Muscle layer of duodenum (tissue), 2 donors: ENCODE measurements around the gene TBCE.
"Not testable (repeated sequence)": the region's sequence is repeated elsewhere in the genome, so short reads cannot be mapped to it uniquely, and the experiment has no call there.

Experiments
- H3K27ac ChIP-seq: one replicate; pipeline ENCODE4 v1.7.0; 2013; ENCODE audit warnings: mild to moderate bottlenecking, low read length
- H3K27me3 ChIP-seq: one replicate; pipeline ENCODE4 v1.7.0; 2013; ENCODE audit warnings: low read depth, mild to moderate bottlenecking, control low read depth, low read length
- H3K36me3 ChIP-seq, 2 donors: one replicate each; pipeline ENCODE4 v1.7.0; 2013; ENCODE audit warnings: low read length in 2 of 2, control low read depth in 1 of 2, mild to moderate bottlenecking in 1 of 2; ENCODE audit not compliant: insufficient read depth in 2 of 2, control insufficient read depth in 1 of 2
- H3K4me1 ChIP-seq, 2 donors: one replicate each; pipeline ENCODE4 v1.7.0; 2013; ENCODE audit warnings: low read length in 2 of 2, mild to moderate bottlenecking in 2 of 2, control low read depth in 1 of 2, moderate library complexity in 1 of 2; ENCODE audit not compliant: insufficient read depth in 2 of 2, control insufficient read depth in 1 of 2
- H3K4me3 ChIP-seq, 2 donors: one replicate each; pipeline ENCODE4 v1.7.0; 2013; ENCODE audit warnings: low read length in 2 of 2, low read depth in 1 of 2, mild to moderate bottlenecking in 1 of 2
- H3K9me3 ChIP-seq, 2 donors: one replicate each; pipeline ENCODE4 v1.7.0; 2013; ENCODE audit warnings: low read length in 2 of 2, control low read depth in 1 of 2, mild to moderate bottlenecking in 1 of 2; ENCODE audit not compliant: control insufficient read depth in 1 of 2
- donor health status: healthy.

TBCE gene

GRCh38 chr1:235457856-235458255, 90.6 kb downstream of the TBCE start:
- not testable (repeated sequence) for H3K4me1 ChIP-seq, H3K4me3 ChIP-seq, H3K27ac ChIP-seq, H3K9me3 ChIP-seq, H3K27me3 ChIP-seq
- peaks cover 15 to 18% of the 10 kb centered on the region in 2 donors for H3K36me3 ChIP-seq

GRCh38 chr1:235460770-235461169, 93.5 kb downstream of the TBCE start:
- Histone ChIP-seq H3K27me3 (no peaks in the 10 kb centered on the region), H3K36me3 (peaks cover 0 to 14% of the 10 kb centered on the region in 2 donors), H3K27ac (no peak overlapping the region), H3K4me3 (no peak overlapping the region), H3K4me1 (no peaks in the 10 kb centered on the region), H3K9me3 (no peaks in the 10 kb centered on the region)

GRCh38 chr1:235461954-235462353, 94.7 kb downstream of the TBCE start:
- Histone ChIP-seq H3K27me3 (no peaks in the 10 kb centered on the region), H3K27ac (no peak overlapping the region), H3K4me3 (no peak overlapping the region), H3K36me3 (peaks cover 0 to 14% of the 10 kb centered on the region in 2 donors), H3K4me1 (no peaks in the 10 kb centered on the region), H3K9me3 (no peaks in the 10 kb centered on the region)

GRCh38 chr1:235462832-235463231, 95.6 kb downstream of the TBCE start:
- H3K4me1 ChIP-seq, H3K27me3 ChIP-seq, H3K9me3 ChIP-seq, H3K27ac ChIP-seq, H3K4me3 ChIP-seq: not testable (repeated sequence)
- peaks cover 0 to 14% of the 10 kb centered on the region in 2 donors for H3K36me3 ChIP-seq

DNA sequence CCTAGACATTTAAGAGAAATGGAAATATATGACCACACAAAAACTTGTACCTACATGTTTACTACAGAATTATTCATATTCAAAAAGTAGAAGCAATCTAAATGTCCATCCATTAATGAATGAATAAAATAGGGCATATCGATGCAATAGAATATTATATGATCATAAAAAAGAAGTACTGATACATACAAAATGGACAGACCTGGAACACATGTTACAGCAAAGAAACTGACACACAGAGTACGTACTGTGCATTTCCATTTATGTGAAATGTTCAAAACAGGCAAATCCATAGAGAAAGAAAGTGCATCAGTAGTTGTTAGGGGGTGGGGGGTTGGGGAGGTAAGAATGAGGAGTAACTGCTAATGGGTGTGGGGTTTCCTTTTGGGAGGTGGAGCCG, 97.8 kb downstream of the TBCE start:
- peaks cover 0 to 9% of the 10 kb centered on the region in 2 donors for H3K36me3 ChIP-seq
- H3K27me3 ChIP-seq = no peaks in the 10 kb centered on the region
- no peaks in the 10 kb centered on the region for H3K4me1 ChIP-seq
- H3K27ac ChIP-seq = no peak overlapping the region
- H3K4me3 ChIP-seq = no peak overlapping the region
- no peaks in the 10 kb centered on the region for H3K9me3 ChIP-seq

GRCh38 chr1:235468004-235468403, 100.8 kb downstream of the TBCE start:
- Histone ChIP-seq H3K27me3 (no peaks in the 10 kb centered on the region), H3K27ac (no peak overlapping the region), H3K4me1 (no peaks in the 10 kb centered on the region), H3K36me3 (peaks cover 6 to 14% of the 10 kb centered on the region in 2 donors), H3K4me3 (no peak overlapping the region), H3K9me3 (no peaks in the 10 kb centered on the region)

DNA sequence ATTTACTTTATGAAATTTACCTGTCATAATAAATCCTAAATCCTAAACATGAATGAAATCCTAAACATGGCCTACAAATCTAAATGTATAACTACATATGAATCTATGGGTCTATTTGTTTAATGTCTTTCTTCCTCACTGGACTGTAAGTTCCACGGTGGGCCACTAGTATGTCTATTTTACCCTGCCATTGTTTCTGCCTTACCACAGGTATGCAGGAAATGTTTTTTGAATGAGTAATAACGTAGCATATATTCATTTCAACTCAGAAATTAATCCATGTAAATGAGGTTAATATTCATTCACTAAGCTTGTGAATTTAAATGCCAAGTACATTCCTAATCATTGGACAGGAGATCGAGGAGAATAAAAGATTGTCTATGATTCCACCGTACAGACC, 101.7 kb downstream of the TBCE start:
- Histone ChIP-seq H3K27me3 (no peaks in the 10 kb centered on the region), H3K36me3 (peaks cover 6 to 12% of the 10 kb centered on the region in 2 donors), H3K9me3 (no peaks in the 10 kb centered on the region), H3K4me1 (no peaks in the 10 kb centered on the region), H3K4me3 (no peak overlapping the region), H3K27ac (no peak overlapping the region)

DNA sequence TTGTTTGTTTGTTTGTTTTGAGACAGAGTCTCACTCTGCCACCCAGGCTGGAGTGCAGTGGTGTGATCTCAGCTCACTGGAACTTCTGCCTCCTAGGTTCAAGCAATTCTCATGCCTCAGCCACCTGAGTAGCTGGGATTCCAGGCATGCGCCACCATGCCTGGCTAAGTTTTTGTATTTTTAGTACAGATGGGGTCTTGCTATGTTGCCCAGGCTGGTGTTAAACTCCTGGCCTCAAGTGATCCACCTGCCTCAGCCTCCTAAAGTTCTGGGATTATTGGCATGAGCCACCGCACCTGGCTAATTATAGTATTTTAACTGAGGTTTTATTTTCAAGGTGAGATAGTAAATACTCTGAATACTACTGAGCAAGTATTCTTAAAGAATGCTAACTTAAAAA, 102.7 kb downstream of the TBCE start:
- H3K9me3 ChIP-seq, H3K27me3 ChIP-seq, H3K36me3 ChIP-seq: not testable (repeated sequence)

GRCh38 chr1:235470741-235471439, 103.7 kb downstream of the TBCE start:
- Histone ChIP-seq H3K36me3 (peaks cover 5 to 6% of the 10 kb centered on the region in 2 donors), H3K4me1 (no peaks in the 10 kb centered on the region), H3K9me3 (no peaks in the 10 kb centered on the region), H3K27ac (no peak overlapping the region), H3K4me3 (no peak overlapping the region), H3K27me3 (no peaks in the 10 kb centered on the region)

More for the DNA sequence above, 102.7 kb downstream of the TBCE start:
- not testable (repeated sequence) for H3K4me3 ChIP-seq, H3K27ac ChIP-seq, H3K4me1 ChIP-seq

- H3K27me3 ChIP-seq = no peaks in the 10 kb centered on the region
- H3K36me3 ChIP-seq = peaks cover 10 to 17% of the 10 kb centered on the region in 2 donors
- H3K4me3 ChIP-seq = no peak overlapping the region
- H3K27ac ChIP-seq = no peak overlapping the region
- H3K4me1 ChIP-seq = no peaks in the 10 kb centered on the region
- H3K9me3 ChIP-seq = no peaks in the 10 kb centered on the region
Measured at GRCh38 chr1:235473806-235474205, 106.6 kb downstream of the TBCE start.

DNA sequence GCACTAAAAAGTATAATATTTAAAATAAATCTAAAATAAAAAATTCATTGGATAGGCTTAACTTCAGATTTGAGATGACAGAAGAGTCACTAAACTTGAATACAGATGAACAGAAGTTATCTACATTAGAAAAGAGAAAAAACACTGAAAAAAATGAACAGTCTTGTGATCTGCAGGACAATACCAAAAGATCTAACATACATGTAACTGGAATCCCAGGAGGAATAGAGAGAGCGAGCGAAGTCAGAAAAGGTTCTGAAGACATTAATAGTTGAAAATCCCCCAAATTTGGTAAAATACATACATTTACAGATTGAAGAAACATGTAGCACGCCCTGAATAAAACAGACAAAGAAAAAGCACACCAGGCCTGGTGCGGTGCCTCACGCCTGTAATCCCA, 115.9 kb downstream of the TBCE start:
- H3K9me3 ChIP-seq = no peaks in the 10 kb centered on the region
- no peak overlapping the region for H3K4me3 ChIP-seq
- no peaks in the 10 kb centered on the region for H3K27me3 ChIP-seq
- H3K4me1 ChIP-seq = no peaks in the 10 kb centered on the region
- no peak overlapping the region for H3K27ac ChIP-seq
- peaks cover 42 to 46% of the 10 kb centered on the region in 2 donors for H3K36me3 ChIP-seq

- Histone ChIP-seq H3K4me1 (no peaks in the 10 kb centered on the region), H3K9me3 (no peaks in the 10 kb centered on the region), H3K27ac (no peak overlapping the region), H3K36me3 (peaks cover 27 to 28% of the 10 kb centered on the region in 2 donors), H3K27me3 (no peaks in the 10 kb centered on the region), H3K4me3 (no peak overlapping the region)
Measured at GRCh38 chr1:235485558-235485957, 118.3 kb downstream of the TBCE start.
